ENCODE results near the gene ALK. TPM values are rescaled to one million over a fixed set of nuclear protein-coding genes. Genes with fewer than 3 reads are reported as not detected.
A peak's percentile ranks its signal among the peaks of the same experiment; 100 is the strongest.

ALK gene
- total RNA-seq, 1 donor from 2014 or later: under 0.01 TPM

DNA sequence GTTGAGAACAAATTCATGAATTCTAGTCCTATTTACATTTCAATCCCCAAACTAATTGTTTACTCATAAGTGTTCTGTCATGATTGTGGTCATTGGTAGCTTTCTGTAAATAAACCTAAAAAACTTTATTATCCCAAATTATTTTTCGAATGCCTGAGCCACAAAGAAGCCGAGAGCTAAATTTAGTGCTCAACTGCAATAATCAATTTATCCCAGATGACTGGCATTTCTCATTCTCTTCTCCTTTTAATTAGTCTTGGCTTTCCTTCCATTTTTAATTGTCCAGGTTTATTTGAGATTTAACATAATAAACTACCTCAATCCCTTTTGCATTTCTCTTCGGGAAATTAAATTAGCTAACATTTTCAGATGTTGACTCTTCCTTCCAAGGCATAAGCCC is 308.3 kb downstream of the ALK start:
- no peak for DNase-seq (ENCODE audit: low read depth)
- H3K4me3 ChIP-seq (ENCODE audit: low read depth, low read length): no peak overlapping the region
- TF ChIP-seq, protein P1, sequence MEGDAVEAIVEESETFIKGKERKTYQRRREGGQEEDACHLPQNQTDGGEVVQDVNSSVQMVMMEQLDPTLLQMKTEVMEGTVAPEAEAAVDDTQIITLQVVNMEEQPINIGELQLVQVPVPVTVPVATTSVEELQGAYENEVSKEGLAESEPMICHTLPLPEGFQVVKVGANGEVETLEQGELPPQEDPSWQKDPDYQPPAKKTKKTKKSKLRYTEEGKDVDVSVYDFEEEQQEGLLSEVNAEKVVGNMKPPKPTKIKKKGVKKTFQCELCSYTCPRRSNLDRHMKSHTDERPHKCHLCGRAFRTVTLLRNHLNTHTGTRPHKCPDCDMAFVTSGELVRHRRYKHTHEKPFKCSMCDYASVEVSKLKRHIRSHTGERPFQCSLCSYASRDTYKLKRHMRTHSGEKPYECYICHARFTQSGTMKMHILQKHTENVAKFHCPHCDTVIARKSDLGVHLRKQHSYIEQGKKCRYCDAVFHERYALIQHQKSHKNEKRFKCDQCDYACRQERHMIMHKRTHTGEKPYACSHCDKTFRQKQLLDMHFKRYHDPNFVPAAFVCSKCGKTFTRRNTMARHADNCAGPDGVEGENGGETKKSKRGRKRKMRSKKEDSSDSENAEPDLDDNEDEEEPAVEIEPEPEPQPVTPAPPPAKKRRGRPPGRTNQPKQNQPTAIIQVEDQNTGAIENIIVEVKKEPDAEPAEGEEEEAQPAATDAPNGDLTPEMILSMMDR (conservative IDR thresholded peaks at IDR 0.05; ENCODE audit: low read depth, low read length): no peak

- TF ChIP-seq, protein P1 (conservative IDR thresholded peaks at IDR 0.05; ENCODE audit: low read depth, low read length): no peak
- no peak for DNase-seq (ENCODE audit: low read depth)
- H3K4me3 ChIP-seq (ENCODE audit: low read depth, low read length): no peak overlapping the region
Measured at GRCh38 chr2:29612568-29612967, 308.8 kb downstream of the ALK start.

DNA sequence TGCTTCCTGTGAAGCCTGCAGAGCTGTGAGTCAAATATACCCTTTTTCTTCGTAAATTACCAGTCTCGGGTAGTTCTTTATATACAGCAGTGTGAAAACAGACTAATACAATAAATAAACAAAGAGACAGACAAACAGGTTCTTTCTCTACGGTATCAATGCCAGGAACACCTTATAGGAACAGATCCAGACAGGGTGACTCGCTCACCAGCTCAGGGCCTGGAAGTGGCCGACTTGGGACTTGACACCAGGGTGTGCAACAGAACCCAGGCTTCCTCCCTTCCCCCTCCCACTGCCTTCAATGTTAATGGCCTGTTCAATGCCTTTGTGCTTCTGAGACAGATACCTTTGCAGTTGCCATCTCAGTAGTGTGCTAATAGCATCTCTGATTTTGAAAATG is 309.5 kb downstream of the ALK start:
- TF ChIP-seq, protein P1 (conservative IDR thresholded peaks at IDR 0.05; ENCODE audit: low read depth, low read length): no peak
- no peak for DNase-seq (ENCODE audit: low read depth)
- H3K4me3 ChIP-seq (ENCODE audit: low read depth, low read length): no peak overlapping the region

DNA sequence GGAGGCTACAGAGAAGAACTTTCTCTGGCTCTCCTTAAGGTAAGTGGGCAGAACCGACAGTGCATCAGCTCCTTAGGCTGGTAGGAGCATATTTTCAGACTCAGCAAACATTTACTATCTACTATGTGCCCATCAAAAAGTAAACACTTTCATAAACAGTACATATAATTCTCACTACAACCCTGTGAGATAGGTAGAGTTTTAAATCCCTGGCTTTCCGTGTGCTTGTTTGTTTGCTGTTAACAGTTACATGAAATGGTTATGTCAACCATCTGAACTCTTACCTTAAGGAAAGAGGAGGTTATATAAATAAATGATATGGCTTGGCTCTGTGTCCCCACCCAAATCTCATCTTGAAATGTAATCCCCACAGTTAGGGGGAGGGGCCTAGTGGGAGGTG is 310.1 kb downstream of the ALK start:
- no peak overlapping the region for H3K4me3 ChIP-seq (ENCODE audit: low read depth, low read length)
- no peak for DNase-seq (ENCODE audit: low read depth)
- TF ChIP-seq, protein P1 (conservative IDR thresholded peaks at IDR 0.05; ENCODE audit: low read depth, low read length): no peak

DNA sequence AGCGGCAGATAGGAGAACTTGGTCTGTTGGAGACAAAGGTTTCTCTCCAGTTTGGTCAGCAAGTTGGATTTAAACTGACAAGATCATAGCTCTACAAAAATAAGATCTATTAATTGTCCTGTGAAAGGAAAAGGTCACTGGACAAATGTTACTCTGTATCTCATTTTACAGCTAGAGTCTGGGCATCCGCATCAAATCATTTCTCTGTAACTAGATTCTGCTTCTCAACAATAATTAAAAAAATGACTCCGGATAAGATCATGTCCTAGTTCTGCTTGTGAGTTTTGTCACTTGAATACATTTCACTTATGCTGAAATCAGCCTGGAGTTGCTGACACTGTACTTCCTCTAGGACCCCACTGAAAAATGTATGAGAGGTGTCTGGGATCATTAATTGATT is 310.8 kb downstream of the ALK start:
- no peak overlapping the region for H3K4me3 ChIP-seq (ENCODE audit: low read depth, low read length)
- DNase-seq (ENCODE audit: low read depth): no peak
- TF ChIP-seq, protein P1 (conservative IDR thresholded peaks at IDR 0.05; ENCODE audit: low read depth, low read length): no peak

DNA sequence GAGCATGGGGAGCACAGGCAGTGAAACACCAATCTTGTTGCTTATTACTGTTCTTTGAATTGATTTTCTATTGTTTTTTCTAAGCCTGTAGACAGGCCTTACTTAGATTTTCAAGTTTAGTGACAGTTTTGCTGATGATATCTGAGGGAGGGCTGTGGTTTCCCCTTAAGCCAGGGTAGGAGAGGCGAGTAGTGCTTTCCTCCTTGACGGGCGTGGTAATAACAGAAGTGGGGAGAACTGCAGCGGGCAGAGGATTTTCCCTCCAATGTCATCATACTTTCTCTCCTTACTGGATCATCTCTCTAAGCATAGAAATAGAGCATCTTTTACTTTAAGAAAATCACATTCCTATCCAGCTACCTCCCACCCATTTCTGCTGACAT is 314.4 kb downstream of the ALK start:
- no peak for DNase-seq (ENCODE audit: low read depth)
- TF ChIP-seq, protein P1 (conservative IDR thresholded peaks at IDR 0.05; ENCODE audit: low read depth, low read length): no peak
- no peak overlapping the region for H3K4me3 ChIP-seq (ENCODE audit: low read depth, low read length)

DNA sequence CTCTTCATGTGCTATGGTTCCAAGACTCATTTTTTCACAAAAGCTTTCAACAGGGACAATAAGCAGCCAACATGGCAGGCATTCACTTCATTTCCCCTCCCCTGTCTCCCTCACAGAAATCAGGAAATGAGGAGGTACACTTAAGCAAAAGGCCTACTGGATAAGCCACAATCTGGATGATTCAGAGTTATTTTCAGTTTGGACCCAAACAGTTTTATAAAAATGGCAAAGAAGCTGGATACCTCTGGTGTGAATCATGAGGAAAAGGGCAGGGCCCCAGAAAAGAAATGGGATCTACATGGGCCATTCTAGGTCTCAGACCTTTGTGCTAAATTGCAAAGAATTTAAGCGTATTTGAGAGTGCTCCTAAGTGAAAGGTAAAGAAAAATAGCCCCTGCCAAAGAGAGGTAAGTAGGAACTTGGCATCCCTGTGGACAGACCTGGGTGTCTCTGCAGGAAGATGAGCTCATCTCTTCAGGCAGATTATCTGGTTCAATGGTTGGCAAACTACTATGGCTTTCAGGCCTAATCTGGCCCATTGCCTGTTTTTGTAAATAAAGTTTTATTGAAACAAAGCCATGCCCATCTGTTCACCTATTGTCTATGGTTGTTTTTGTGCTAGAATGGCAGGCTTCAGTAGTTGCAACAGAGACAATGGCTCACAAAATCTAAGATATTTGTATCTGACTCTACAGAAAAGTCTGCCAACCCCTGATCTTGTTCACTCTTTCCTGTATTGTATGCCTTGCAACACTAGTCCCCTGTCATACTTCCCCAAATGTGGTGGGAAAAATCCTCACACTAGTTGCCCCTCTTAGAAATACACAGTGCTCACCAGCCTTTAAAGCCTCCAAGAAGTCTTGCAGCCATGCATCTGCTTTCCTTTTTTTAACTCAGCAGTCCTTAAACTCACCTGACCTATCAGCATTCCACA is 315.0 kb downstream of the ALK start:
- peak; percentile 75 for DNase-seq (ENCODE audit: low read depth)
- H3K4me3 ChIP-seq (ENCODE audit: low read depth, low read length): no peak overlapping the region
- TF ChIP-seq, protein P1 (conservative IDR thresholded peaks at IDR 0.05; ENCODE audit: low read depth, low read length): no peak
